Measurements from ENCODE around the gene KAZN. TPM values are rescaled to one million over a fixed set of nuclear protein-coding genes. Genes with fewer than 3 reads are reported as not detected.
A peak's percentile ranks its signal among the peaks of the same experiment; 100 is the strongest.

Gene KAZN
- total RNA-seq, 1 donor from 2014 or later = 2.2 TPM

DNA sequence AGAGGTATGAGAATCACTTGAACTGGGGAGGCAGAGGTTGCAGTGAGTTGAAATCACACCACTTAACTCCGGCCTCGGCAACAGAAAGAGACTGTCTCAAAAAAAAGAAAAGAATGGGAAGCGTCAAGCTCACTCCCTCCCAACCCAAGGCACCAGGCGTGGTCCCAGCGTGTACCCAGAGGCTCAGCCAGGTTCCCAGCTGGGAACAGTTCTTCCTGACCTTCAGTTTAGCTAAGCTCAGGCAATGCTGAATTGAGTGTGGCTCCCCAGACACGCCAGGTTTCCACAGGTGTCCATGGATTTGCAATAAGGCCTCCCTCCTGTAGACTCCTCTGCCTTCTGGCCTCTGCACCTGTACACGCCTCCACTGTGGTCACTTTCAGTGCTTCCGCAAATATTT lies 414.3 kb downstream of the KAZN start:
- no peak for DNase-seq
- intact Hi-C loops (cut with micrococcal nuclease) = no loop called here
- no peak for ATAC-seq

GRCh38 chr1:15013767-15014166 lies 415.3 kb downstream of the KAZN start:
- DNase-seq = no peak
- intact Hi-C loops (cut with micrococcal nuclease) = no loop called here
- no peak for ATAC-seq

DNA sequence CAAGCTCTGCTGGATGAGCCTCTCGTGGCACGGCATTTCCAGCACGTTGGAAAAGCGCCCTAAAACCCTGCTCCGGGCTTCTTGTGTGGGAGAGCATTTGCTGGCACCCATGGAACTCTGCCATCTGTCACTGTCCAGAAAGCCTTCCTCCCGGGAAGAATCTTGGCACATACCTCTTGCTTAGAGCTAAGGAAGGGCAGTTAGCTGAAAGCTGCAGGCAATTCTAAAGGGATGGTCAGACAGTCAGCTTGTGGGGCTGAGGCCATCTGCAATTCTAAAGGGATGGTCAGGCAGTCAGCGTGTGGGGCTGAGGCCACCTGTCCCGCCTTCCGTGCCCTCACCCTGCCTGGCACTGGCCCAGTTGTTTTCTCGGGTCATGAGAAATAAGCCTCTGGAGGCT lies 416.0 kb downstream of the KAZN start:
- ATAC-seq (no peak), DNase-seq (no peak)
- intact Hi-C loops (cut with micrococcal nuclease) = no loop called here

GRCh38 chr1:15016001-15016400 lies 417.5 kb downstream of the KAZN start:
- no peak for DNase-seq

DNA sequence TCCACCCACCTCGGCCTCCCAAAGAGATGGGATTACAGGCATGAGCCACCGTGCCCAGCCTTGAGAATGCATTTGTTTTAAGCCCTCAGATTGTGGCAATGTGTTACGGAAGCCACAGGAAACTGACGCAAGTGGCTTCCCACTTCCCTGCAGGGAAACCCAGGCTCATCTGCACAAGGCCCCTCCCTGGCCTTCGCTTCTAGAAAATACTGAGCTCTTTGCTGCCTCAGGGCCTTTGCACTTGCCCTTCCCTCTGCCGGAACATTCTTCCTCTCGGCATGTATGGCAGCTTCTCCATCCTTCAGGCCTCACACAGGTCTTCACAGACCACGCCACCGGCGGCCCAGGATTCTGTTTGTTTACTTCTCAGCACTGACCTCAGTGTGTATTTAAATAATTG lies 418.0 kb downstream of the KAZN start:
- intact Hi-C loops (cut with micrococcal nuclease) = no loop called here
- ATAC-seq (no peak), DNase-seq (no peak)

More at GRCh38 chr1:15016001-15016400, 417.5 kb downstream of the KAZN start:
- intact Hi-C loops (cut with micrococcal nuclease) = no loop called here
- no peak for ATAC-seq

DNA sequence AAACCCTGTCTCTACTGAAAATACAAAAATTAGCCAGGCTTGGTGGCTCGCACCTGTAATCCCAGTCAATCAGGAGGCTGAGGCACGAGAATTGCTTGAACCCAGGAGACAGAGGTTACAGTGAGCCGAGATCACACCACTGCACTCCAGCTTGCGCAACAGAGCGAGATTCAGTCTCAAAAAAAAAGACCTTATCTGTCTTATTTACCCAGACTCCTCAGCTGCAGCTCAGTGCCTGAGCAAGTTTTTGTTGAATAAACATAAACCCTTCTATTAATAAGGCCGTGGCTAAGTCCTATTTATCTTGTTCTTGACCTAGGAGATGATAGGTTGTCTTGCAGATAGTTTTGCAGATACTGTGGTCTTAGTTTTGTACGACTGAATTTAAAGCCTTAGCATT lies 418.6 kb downstream of the KAZN start:
- no peak for ATAC-seq
- intact Hi-C loops (cut with micrococcal nuclease) = no loop called here
- DNase-seq = no peak

GRCh38 chr1:15018767-15019166 lies 420.3 kb downstream of the KAZN start:
- intact Hi-C loops (cut with micrococcal nuclease) = no loop called here
- DNase-seq (no peak), ATAC-seq (no peak)

- ATAC-seq (peak; percentile 82), DNase-seq (peak; percentile 55)
- intact Hi-C loops (cut with micrococcal nuclease) = no loop called here
Measured at GRCh38 chr1:15020943-15021745, 422.7 kb downstream of the KAZN start.

- no peak for ATAC-seq
- DNase-seq = no peak
- intact Hi-C loops (cut with micrococcal nuclease) = no loop called here
Measured at GRCh38 chr1:15022048-15022447, 423.6 kb downstream of the KAZN start.

DNA sequence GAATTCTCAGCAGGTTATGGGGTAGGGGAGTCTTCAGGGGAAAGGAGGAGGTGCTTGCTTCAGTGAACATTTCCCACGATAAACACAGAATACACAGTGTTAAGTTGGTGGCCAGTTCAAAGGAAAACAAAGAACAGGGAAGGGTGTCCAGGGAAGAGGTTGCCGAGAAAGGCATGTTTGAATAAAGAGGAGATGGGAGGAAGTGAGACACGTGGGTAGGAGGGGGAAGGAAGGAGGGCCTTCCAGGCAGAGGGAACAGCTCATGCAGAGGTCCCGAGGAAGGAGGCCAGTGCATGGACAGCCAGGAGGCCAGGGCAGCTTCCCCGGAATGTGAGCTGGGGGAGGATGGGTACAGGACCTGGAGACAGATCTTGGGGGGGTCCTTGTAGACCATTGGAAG lies 424.7 kb downstream of the KAZN start:
- ATAC-seq (no peak), DNase-seq (no peak)
- intact Hi-C loops (cut with micrococcal nuclease) = no loop called here

GRCh38 chr1:15023976-15024375 lies 425.5 kb downstream of the KAZN start:
- ATAC-seq = no peak
- intact Hi-C loops (cut with micrococcal nuclease) = no loop called here
- no peak for DNase-seq

DNA sequence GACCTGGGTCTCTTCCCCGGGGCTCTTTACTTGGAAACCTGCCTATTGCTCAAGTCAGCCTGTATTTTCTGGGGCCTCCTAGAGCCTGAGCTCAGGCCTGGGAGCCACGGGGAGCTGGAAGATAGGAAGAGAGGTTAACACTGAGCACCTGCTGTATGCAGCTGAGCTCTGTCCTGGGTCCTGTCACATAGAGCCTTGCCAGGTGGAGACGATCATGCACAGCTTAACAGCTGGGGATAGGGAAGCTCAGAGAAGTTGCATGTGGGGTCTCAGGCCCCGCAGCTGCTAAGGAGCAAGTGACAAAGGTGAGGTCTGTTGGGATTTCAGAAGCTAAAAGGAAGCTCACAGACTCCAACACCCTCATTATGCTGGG lies 427.6 kb downstream of the KAZN start:
- intact Hi-C loops (cut with micrococcal nuclease) = loop anchor here (5.0 kb wide), 1 partner anchor 104 kb away; no protein-coding TSS in a partner anchor
- DNase-seq (no peak), ATAC-seq (no peak)

DNA sequence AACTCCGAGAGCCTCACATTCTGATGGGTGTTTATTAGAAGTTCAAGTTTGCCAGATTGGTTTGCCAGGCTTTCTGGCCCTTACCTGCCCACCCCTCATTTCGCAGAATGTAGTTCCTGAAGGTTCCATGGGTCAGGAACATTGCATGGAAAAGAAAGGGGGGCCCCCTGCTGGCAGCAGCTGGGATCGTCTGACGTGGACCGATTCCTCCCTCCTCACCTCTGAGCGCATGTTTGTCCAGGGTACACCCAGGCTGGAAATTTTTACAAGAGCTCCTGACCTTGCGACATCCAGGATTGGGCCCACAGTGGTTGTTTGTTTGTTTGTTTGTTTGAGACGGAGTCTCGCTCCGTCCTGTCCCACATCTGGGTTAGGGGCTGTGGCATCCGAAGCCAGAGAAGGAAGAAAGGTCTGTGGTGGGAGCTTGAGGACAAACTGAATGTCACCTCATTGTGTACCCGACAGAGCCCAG lies 429.1 kb downstream of the KAZN start:
- DNase-seq = peak; percentile 79
- intact Hi-C loops (cut with micrococcal nuclease) = loop anchor here (5.0 kb wide), 1 partner anchor 105 kb away; no protein-coding TSS in a partner anchor
- peak; percentile 85 for ATAC-seq

- intact Hi-C loops (cut with micrococcal nuclease) = loop anchor here (5.0 kb wide), 1 partner anchor 106 kb away; no protein-coding TSS in a partner anchor
- DNase-seq (peak; percentile 60), ATAC-seq (peak; percentile 79)
Measured at GRCh38 chr1:15028102-15028501, 429.6 kb downstream of the KAZN start.

DNA sequence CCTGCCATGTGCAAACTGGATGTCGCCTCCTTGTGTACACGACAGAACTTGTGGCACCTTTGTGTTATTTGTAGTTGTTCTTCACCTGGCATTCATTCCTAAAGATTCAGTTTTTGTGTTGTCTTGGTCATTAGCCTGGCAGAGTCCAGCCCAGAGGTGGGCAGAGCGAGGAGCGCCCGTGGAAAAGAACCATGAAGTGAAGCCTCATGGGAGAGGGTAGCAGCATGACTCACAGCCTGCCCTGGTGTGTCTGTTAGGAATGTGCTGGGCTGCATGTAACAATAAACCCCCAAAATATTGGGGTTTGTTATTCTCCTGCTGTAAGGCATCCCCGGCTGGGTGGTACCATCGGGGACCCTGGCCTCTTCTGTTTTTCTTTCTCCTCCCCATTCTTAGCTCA lies 430.1 kb downstream of the KAZN start:
- DNase-seq (no peak), ATAC-seq (no peak)
- intact Hi-C loops (cut with micrococcal nuclease) = loop anchor here (5.0 kb wide), 1 partner anchor 106 kb away; no protein-coding TSS in a partner anchor

DNA sequence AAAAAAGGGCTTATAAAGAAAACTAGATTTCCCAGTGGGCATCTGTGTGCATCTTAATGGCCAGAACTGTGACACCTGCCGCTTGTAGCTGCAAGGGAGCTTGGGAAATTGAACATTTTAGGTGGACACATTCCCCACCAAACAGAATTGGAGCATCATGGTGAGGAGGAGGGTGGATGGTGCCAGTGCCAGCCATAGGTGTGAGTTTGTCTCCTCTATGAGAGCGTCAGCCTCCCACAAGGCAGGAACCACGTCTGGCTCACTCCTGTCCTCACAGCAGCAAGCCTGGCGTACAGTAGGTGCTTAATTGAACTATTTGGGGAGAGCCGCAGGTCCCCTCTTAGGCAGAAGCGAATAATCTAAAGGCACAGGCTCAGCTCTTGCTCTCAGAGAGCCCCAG lies 430.6 kb downstream of the KAZN start:
- no peak for DNase-seq
- intact Hi-C loops (cut with micrococcal nuclease) = loop anchor here (5.0 kb wide), 1 partner anchor 107 kb away; no protein-coding TSS in a partner anchor
- no peak for ATAC-seq

GRCh38 chr1:15029786-15030185 lies 431.3 kb downstream of the KAZN start:
- intact Hi-C loops (cut with micrococcal nuclease) = loop anchor here (5.0 kb wide), 1 partner anchor 107 kb away; no protein-coding TSS in a partner anchor
- ATAC-seq (no peak), DNase-seq (no peak)

- DNase-seq = no peak
- intact Hi-C loops (cut with micrococcal nuclease) = no loop called here
Measured at GRCh38 chr1:15031251-15031933, 432.9 kb downstream of the KAZN start.

GRCh38 chr1:15033264-15033663 lies 434.8 kb downstream of the KAZN start:
- intact Hi-C loops (cut with micrococcal nuclease) = no loop called here
- DNase-seq (no peak), ATAC-seq (no peak)

More at GRCh38 chr1:15031251-15031933, 432.9 kb downstream of the KAZN start:
- ATAC-seq = no peak

DNA sequence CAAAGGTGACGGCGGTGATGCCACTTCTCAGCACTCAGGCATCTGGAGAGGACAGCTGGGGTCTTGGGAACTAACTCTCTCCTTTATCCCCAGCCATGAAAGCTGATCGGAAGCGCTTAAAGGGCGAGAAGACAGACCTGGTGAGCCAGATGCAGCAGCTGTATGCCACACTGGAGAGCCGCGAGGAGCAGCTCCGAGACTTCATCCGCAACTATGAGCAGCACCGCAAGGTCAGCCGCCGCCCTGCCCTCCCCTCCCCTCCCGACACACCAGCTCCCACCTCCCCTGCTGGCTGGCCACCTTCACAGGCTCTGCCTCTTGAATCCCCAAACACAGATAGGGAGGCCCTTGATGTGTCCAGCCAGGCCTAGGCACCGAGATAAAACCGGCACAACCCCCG lies 436.2 kb downstream of the KAZN start:
- no peak for DNase-seq
- intact Hi-C loops (cut with micrococcal nuclease) = no loop called here
- ATAC-seq = no peak
